SK-N-SH (cell line): Measurements from ENCODE around the gene SAMD4A. TPM values are rescaled to one million over a fixed set of nuclear protein-coding genes. Genes with fewer than 3 reads are reported as not detected.

Experiments used
- CTCF ChIA-PET: fragments of 300-600, 350-600 bp; formaldehyde crosslinking; extraction: SDS; loops from one replicate; lab custom pipeline; 2021; lab: Yijun Ruan, JAX
- POLR2A ChIA-PET: fragments of 350-600 bp; sonication (Branson Sonifier 250); formaldehyde crosslinking; extraction: SDS; loops from one replicate; lab custom pipeline; 2020; ENCODE audit warnings: antibody characterized with exemption, inconsistent platforms; lab: Yijun Ruan, JAX
- DNase-seq: peaks from one replicate; pipeline ENCODE4 v3.0.0; 2012
- H2AFZ ChIP-seq: fragments of 200-600 bp; sonication (generic); 2 replicates; pipeline ENCODE4 v1.8.1; 2016; ENCODE audit warnings: antibody characterized with exemption, mild to moderate bottlenecking, low read depth
- H3F3A ChIP-seq: fragments of 200-600 bp; sonication (generic); replicated peaks from 2 replicates; pipeline ENCODE3; 2016; ENCODE audit warnings: antibody characterized with exemption, mild to moderate bottlenecking; ENCODE audit not compliant: insufficient read depth
- H3K27ac ChIP-seq, 2 experiments: fragments of 200-500 bp in 1 of 2; fragments of 200-600 bp in 1 of 2; sonication (Bioruptor generic) in 1 of 2; sonication (generic), shearing (Covaris generic) in 1 of 2; 2 replicates each; pipeline versions ENCODE4 v1.5.1 to v1.6.1; 2014 to 2016; ENCODE audit warnings: low read depth in 2 of 2, inconsistent platforms in 1 of 2, low read length in 1 of 2, mild to moderate bottlenecking in 1 of 2, mixed read lengths in 1 of 2
- H3K27me3 ChIP-seq: fragments of 200-600 bp; sonication (generic), shearing (Covaris generic); 2 replicates; pipeline ENCODE4 v1.6.1; 2016; ENCODE audit warnings: mixed run types; ENCODE audit not compliant: insufficient read depth
- H3K36me3 ChIP-seq, 2 experiments: fragments of 200-500 bp in 1 of 2; fragments of 200-600 bp in 1 of 2; sonication (Bioruptor generic) in 1 of 2; sonication (generic) in 1 of 2; replicated peaks in 1 of 2; 2 replicates each; pipeline versions ENCODE3 to v1.5.1; 2014 to 2016; ENCODE audit warnings: low read length in 1 of 2, mild to moderate bottlenecking in 1 of 2; ENCODE audit not compliant: insufficient read depth in 2 of 2, control insufficient read depth in 1 of 2
- H3K4me1 ChIP-seq, 2 experiments: fragments of 200-500 bp in 1 of 2; fragments of 200-600 bp in 1 of 2; sonication (Bioruptor generic) in 1 of 2; sonication (generic), shearing (Covaris generic) in 1 of 2; 2 replicates each; pipeline versions ENCODE4 v1.5.1 to v1.6.1; 2014 to 2016; ENCODE audit warnings: low read depth in 1 of 2, low read length in 1 of 2, mixed run types in 1 of 2; ENCODE audit not compliant: insufficient read depth in 2 of 2, control insufficient read depth in 1 of 2
- H3K4me2 ChIP-seq: fragments of 200-600 bp; sonication (generic), shearing (Covaris generic); 2 replicates; pipeline ENCODE4 v1.6.1; 2017; ENCODE audit warnings: mixed run types
- H3K4me3 ChIP-seq, 2 experiments: fragments of 200-500 bp in 1 of 2; fragments of 200-600 bp in 1 of 2; sonication (Bioruptor generic) in 1 of 2; sonication (generic), shearing (Covaris generic) in 1 of 2; 2 replicates each; pipeline versions ENCODE4 v1.5.1 to v1.8.1; 2014 to 2016; ENCODE audit warnings: low read depth in 2 of 2, inconsistent platforms in 1 of 2, low read length in 1 of 2, mild to moderate bottlenecking in 1 of 2, mixed read lengths in 1 of 2, moderate library complexity in 1 of 2
- H3K79me2 ChIP-seq: fragments of 200-600 bp; sonication (generic); 2 replicates; pipeline ENCODE4 v1.8.1; 2017; ENCODE audit warnings: mild to moderate bottlenecking; ENCODE audit not compliant: insufficient read depth
- H3K9ac ChIP-seq: fragments of 200-600 bp; sonication (generic); 2 replicates; pipeline ENCODE4 v1.6.1; 2017; ENCODE audit warnings: mixed run types
- H3K9me2 ChIP-seq: fragments of 200-600 bp; sonication (generic); 2 replicates; pipeline ENCODE4 v1.6.1; 2017; ENCODE audit warnings: mixed run types
- H3K9me3 ChIP-seq: fragments of 200-600 bp; sonication (generic); 2 replicates; pipeline ENCODE4 v1.6.1; 2017; ENCODE audit warnings: mixed run types, mild to moderate bottlenecking, moderate library complexity
- H4K20me1 ChIP-seq: fragments of 200-600 bp; sonication (generic); 2 replicates; pipeline ENCODE4 v1.6.1; 2017; ENCODE audit warnings: mild to moderate bottlenecking, mixed run types; ENCODE audit not compliant: insufficient read depth
- CHD2 ChIP-seq: fragments of 150-350 bp; IDR thresholded peaks from 2 replicates; pipeline ENCODE4 v1.6.1; 2018; ENCODE audit warnings: low read length; ENCODE audit not compliant: partially characterized antibody
- EZH2phosphoT487 ChIP-seq: fragments of 200-600 bp; sonication (generic); IDR thresholded peaks from 2 replicates; pipeline ENCODE4 v1.6.1; 2017; ENCODE audit warnings: low read depth, mixed run types, mild to moderate bottlenecking, antibody characterized with exemption, moderate library complexity, borderline replicate concordance
- FOSL2 ChIP-seq: IDR thresholded peaks from 2 replicates; pipeline ENCODE4 v1.4.0; 2012; ENCODE audit warnings: low read depth, mild to moderate bottlenecking, moderate library complexity, borderline replicate concordance
- FOXJ3 ChIP-seq: sonication (generic); formaldehyde crosslinking; IDR thresholded peaks from 2 replicates; pipeline ENCODE4 v1.5.1; 2020; ENCODE audit warnings: mild to moderate bottlenecking, missing genetic modification reagents
- GABPA ChIP-seq: IDR thresholded peaks from 2 replicates; pipeline ENCODE4 v1.4.0; 2012; ENCODE audit warnings: low read depth, mild to moderate bottlenecking
- GATA2 ChIP-seq: sonication (generic); formaldehyde crosslinking; IDR thresholded peaks from 2 replicates; pipeline ENCODE4 v1.5.0; 2020; ENCODE audit warnings: mild to moderate bottlenecking, missing genetic modification reagents
- MEF2A ChIP-seq: IDR thresholded peaks from 2 replicates; pipeline ENCODE4 v1.4.0; 2012; ENCODE audit warnings: low read depth, borderline replicate concordance
- MXI1 ChIP-seq: IDR thresholded peaks from 2 replicates; pipeline ENCODE4 v1.6.1; 2012; ENCODE audit warnings: mild to moderate bottlenecking, low read depth, low read length, improper control_type of control experiment
- NFIC ChIP-seq: IDR thresholded peaks from 2 replicates; pipeline ENCODE4 v1.4.0; 2012; ENCODE audit warnings: borderline replicate concordance
- NRF1 ChIP-seq: IDR thresholded peaks from 2 replicates; pipeline ENCODE4 v1.6.1; 2012; ENCODE audit warnings: low read depth, mild to moderate bottlenecking, low read length
- PBX3 ChIP-seq: IDR thresholded peaks from 2 replicates; pipeline ENCODE4; 2012
- POLR2AphosphoS5 ChIP-seq: IDR thresholded peaks from 2 replicates; pipeline ENCODE4 v1.6.1; 2012; ENCODE audit warnings: low read depth, low read length
- RCOR1 ChIP-seq: fragments of 150-350 bp; IDR thresholded peaks from 2 replicates; pipeline ENCODE4 v1.6.1; 2017; ENCODE audit warnings: antibody characterized with exemption, low read length
- REST ChIP-seq: IDR thresholded peaks from 2 replicates; pipeline ENCODE4 v1.6.1; 2012; ENCODE audit warnings: mild to moderate bottlenecking, low read depth, low read length, moderate library complexity
- RFX5 ChIP-seq: IDR thresholded peaks from 2 replicates; pipeline ENCODE4 v1.6.1; 2012; ENCODE audit warnings: mild to moderate bottlenecking, improper control_type of control experiment, low read length
- RXRA ChIP-seq: IDR thresholded peaks from 2 replicates; pipeline ENCODE4 v1.4.0; 2012; ENCODE audit warnings: low read depth, mild to moderate bottlenecking, borderline replicate concordance
- SIN3A ChIP-seq: IDR thresholded peaks from 2 replicates; pipeline ENCODE4 v1.6.1; 2012; ENCODE audit warnings: low read depth, mild to moderate bottlenecking, low read length, moderate library complexity, borderline replicate concordance
- TAF1 ChIP-seq: IDR thresholded peaks from 2 replicates; pipeline ENCODE4 v1.6.1; 2012; ENCODE audit warnings: low read depth, mild to moderate bottlenecking, low read length, moderate library complexity, borderline replicate concordance
- YY1 ChIP-seq: IDR thresholded peaks from 2 replicates; pipeline ENCODE4 v1.4.0; 2012; ENCODE audit warnings: low read depth, mild to moderate bottlenecking
- ZBTB33 ChIP-seq: IDR thresholded peaks from 2 replicates; pipeline ENCODE4 v1.4.0; 2012; ENCODE audit warnings: low read depth, borderline replicate concordance
- WGBS: methylation state at CpG from one replicate; pipeline ENCODE4 v1.1.6; 2017; ENCODE audit warnings: low lambda C conversion rate; 5-methylcytosine and 5-hydroxymethylcytosine counted together
- polyA plus RNA-seq, 3 experiments: library from polyadenylated mRNA; depleted of rRNA; stranded (reverse); fragments of >200 nt; gene quantifications; 2 replicates each; pipeline ENCODE4 v1.2.3, GENCODE V29; 2012
- TF ChIP-seq, protein P1 (sequence below): IDR thresholded peaks from 2 replicates; pipeline ENCODE4 v1.4.0; 2012; ENCODE audit warnings: low read depth, borderline replicate concordance
- TF ChIP-seq, protein P2 (sequence below): fragments of 150-350 bp; IDR thresholded peaks from 2 replicates; pipeline ENCODE4 v1.6.1; 2016; ENCODE audit warnings: mild to moderate bottlenecking, low read depth, low read length

Gene SAMD4A
- polyA plus RNA-seq, 1 of the 3 experiments (the other 2 are of a cell fraction), result 5.0 TPM

DNA sequence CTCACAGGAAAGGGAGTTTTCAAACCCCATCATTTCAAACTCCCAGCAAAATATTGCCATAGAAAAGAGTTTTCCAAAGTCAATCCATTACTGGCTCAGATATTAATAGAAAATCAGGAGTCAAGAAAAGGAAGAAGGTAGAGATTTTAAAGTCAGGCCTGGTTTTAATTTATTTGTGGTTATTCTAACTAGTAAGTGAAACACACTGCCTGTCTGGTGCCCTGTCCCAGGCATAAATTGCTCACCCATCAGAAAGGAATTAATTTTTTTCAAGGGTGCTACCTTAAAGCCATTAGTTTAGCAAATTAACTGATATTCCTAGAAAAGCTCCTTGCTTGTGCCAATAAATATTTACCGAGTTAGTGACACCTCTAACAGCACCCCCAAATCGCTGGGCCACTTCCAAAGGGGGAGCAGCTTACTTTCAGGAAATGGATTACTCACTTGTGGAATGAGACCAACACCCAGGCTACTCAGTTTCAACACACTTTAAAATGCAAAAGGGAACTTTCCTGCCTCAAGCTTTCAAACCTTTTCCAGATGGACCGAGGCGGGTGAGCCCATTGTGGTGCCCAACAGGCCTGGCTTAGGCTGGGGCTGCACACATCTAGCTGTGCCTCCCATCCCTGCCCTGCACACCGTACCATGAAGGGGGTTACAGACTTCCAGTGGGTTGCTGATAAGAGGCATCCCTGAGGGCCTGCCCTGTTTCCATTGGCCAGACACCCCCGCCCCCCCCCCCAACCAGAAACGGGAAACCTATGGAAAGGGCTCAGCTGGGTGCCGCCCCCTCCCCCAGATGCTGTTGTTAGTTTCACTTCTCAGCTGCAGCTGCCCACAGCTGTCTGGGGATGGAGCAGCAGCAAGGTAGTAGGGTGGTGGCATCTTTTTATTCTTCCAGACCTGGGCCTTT, 117.2 kb downstream of the SAMD4A start:
- no peaks in the 10 kb centered on the region for H3K27me3 ChIP-seq
- peak; percentile 66 for DNase-seq
- peaks cover 0 to 13% of the 10 kb centered on the region in 2 experiments for H3K36me3 ChIP-seq
- no peaks in the 10 kb centered on the region for H3K9me3 ChIP-seq
- peak overlapping the region; percentile 74 for H3K4me2 ChIP-seq
- H3K79me2 ChIP-seq, result peaks cover 84% of the 10 kb centered on the region
- CTCF ChIA-PET, result interaction anchor here (0.8 to 4.4 kb wide), 5 partner anchors 9 to 133 kb away, joined by 3 to 36 read pairs (median 3); partner anchors contain the start of gene SAMD4A
- H3K9ac ChIP-seq, result peak overlapping the region; percentile 47; the same call in 1 of the 2 replicates
- 29% methylated on average over 5 of the region's 8 CpGs for WGBS
- H3K27ac ChIP-seq, result peak overlapping the region; percentile 72 to 81
- H3K4me3 ChIP-seq, result peak overlapping the region; percentile 1 to 14; a peak in 3 of 4 replicates
- POLR2A ChIA-PET, result interaction anchor here (1.2 kb wide), 1 partner anchor 117 kb away, joined by 5 read pairs; the partner anchor contains the start of gene SAMD4A
- H3K9me2 ChIP-seq, result no peaks in the 10 kb centered on the region
- H2AFZ ChIP-seq, result no peak overlapping the region
- peaks cover 31% of the 10 kb centered on the region for H3F3A ChIP-seq
- peaks cover 4% of the 10 kb centered on the region; the same call in 1 of the 2 replicates for H4K20me1 ChIP-seq
- H3K4me1 ChIP-seq, result peaks cover 38 to 50% of the 10 kb centered on the region in 2 experiments
- TF ChIP-seq PBX3 (peak; percentile 55), RCOR1 (no peak), TAF1 (no peak), GATA2 (CRISPR knock-in tag) (no peak), GABPA (no peak), SIN3A (no peak), MXI1 (no peak), ZBTB33 (no peak; the same call in 1 of the 2 replicates), RFX5 (no peak), NRF1 (no peak), EZH2phosphoT487 (no peak), CHD2 (no peak), FOXJ3 (CRISPR knock-in tag) (no peak), REST (no peak), NFIC (peak; percentile 89), POLR2AphosphoS5 (peak; percentile 27; the same call in 1 of the 2 replicates), YY1 (no peak; the same call in 1 of the 2 replicates), FOSL2 (peak; percentile 72), RXRA (peak; percentile 52; the same call in 1 of the 2 replicates), MEF2A (peak; percentile 34; the same call in 1 of the 2 replicates)
- TF ChIP-seq, protein P1, sequence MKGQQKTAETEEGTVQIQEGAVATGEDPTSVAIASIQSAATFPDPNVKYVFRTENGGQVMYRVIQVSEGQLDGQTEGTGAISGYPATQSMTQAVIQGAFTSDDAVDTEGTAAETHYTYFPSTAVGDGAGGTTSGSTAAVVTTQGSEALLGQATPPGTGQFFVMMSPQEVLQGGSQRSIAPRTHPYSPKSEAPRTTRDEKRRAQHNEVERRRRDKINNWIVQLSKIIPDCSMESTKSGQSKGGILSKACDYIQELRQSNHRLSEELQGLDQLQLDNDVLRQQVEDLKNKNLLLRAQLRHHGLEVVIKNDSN, result no peak
- TF ChIP-seq, protein P2, sequence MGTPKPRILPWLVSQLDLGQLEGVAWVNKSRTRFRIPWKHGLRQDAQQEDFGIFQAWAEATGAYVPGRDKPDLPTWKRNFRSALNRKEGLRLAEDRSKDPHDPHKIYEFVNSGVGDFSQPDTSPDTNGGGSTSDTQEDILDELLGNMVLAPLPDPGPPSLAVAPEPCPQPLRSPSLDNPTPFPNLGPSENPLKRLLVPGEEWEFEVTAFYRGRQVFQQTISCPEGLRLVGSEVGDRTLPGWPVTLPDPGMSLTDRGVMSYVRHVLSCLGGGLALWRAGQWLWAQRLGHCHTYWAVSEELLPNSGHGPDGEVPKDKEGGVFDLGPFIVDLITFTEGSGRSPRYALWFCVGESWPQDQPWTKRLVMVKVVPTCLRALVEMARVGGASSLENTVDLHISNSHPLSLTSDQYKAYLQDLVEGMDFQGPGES, result no peak
